T-helper 17 cell (primary cell): ENCODE results near the gene ZMPSTE24. TPM values are rescaled to one million over a fixed set of nuclear protein-coding genes. Genes with fewer than 3 reads are reported as not detected.

Experiments used
- ATAC-seq: fragments of 150-1000 bp; cut with Tn5 transposase; 2 replicates; pipeline ENCODE4 v1.10.0; 2021; ENCODE audit warnings: mild to moderate bottlenecking, moderate library complexity
- DNase-seq, 3 donors: peaks; one replicate each; pipeline versions ENCODE4 v3.0.0 to v3.0.0-alpha.2; 2020 to 2021
- H3K9me3 ChIP-seq: one replicate; pipeline ENCODE4 v1.7.0; 2013; ENCODE audit warnings: low read length, mild to moderate bottlenecking; ENCODE audit not compliant: control insufficient read depth, poor library complexity, severe bottlenecking
- H3K27ac Mint-ChIP-seq: one replicate; pipeline ENCODE4 v1.8.0; 2022; ENCODE audit warnings: mild to moderate bottlenecking, moderate library complexity, mixed read lengths
- H3K27me3 Mint-ChIP-seq: one replicate; pipeline ENCODE4 v1.8.0; 2022; ENCODE audit warnings: mixed read lengths
- H3K36me3 Mint-ChIP-seq: one replicate; pipeline ENCODE4 v1.8.0; 2022; ENCODE audit warnings: low read depth, mixed read lengths
- H3K4me1 Mint-ChIP-seq: one replicate; pipeline ENCODE4 v1.8.0; 2022; ENCODE audit warnings: mild to moderate bottlenecking, mixed read lengths
- H3K4me3 Mint-ChIP-seq: one replicate; pipeline ENCODE4 v1.8.0; 2022; ENCODE audit warnings: mild to moderate bottlenecking, moderate library complexity, mixed read lengths
- total RNA-seq, 4 donors: library from RNA in 2 of 4; stranded (reverse) in 2 of 4; gene quantifications; one replicate each; pipeline ENCODE4 v1.2.3 and lab custom pipeline; 2022 to 2026

The ZMPSTE24 gene
- total RNA-seq, 2 donors from 2014 or later: 9.0 to 14.3 TPM

GRCh38 chr1:40310983-40311642, 53.1 kb downstream of the ZMPSTE24 start:
- peak overlapping the region; percentile 29 for H3K27ac Mint-ChIP-seq
- no peak for DNase-seq
- no peaks in the 10 kb centered on the region for H3K9me3 ChIP-seq
- peaks cover 24% of the 10 kb centered on the region for H3K4me1 Mint-ChIP-seq
- H3K27me3 Mint-ChIP-seq: no peaks in the 10 kb centered on the region
- ATAC-seq: no peak
- H3K4me3 Mint-ChIP-seq: no peak overlapping the region
- H3K36me3 Mint-ChIP-seq: no peaks in the 10 kb centered on the region

DNA sequence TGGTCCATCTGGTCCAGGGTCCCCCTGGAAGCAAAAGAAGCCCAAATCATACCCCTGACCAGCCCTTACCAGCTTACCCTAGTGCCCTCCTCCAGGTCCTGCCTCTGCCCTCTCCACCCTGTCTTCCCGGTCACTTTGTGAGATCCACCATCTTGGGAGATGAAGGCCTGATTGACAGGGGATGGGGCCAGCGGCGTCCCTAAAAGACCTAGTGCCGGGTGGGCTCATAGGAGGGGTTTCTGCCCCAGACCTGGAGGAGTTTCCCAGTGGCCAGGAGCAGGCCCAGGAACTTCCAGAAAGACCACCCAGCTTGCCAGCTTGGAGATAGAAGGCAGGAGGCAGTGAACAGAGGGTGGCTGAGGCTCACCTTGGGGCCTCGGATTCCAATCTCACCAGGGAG, 53.7 kb downstream of the ZMPSTE24 start:
- peaks cover 26% of the 10 kb centered on the region for H3K4me1 Mint-ChIP-seq
- H3K9me3 ChIP-seq: no peaks in the 10 kb centered on the region
- H3K27ac Mint-ChIP-seq: peak overlapping the region; percentile 29
- DNase-seq (no peak), ATAC-seq (no peak)
- peak overlapping the region; percentile 36 for H3K4me3 Mint-ChIP-seq
- H3K36me3 Mint-ChIP-seq: no peaks in the 10 kb centered on the region
- H3K27me3 Mint-ChIP-seq: no peaks in the 10 kb centered on the region

DNA sequence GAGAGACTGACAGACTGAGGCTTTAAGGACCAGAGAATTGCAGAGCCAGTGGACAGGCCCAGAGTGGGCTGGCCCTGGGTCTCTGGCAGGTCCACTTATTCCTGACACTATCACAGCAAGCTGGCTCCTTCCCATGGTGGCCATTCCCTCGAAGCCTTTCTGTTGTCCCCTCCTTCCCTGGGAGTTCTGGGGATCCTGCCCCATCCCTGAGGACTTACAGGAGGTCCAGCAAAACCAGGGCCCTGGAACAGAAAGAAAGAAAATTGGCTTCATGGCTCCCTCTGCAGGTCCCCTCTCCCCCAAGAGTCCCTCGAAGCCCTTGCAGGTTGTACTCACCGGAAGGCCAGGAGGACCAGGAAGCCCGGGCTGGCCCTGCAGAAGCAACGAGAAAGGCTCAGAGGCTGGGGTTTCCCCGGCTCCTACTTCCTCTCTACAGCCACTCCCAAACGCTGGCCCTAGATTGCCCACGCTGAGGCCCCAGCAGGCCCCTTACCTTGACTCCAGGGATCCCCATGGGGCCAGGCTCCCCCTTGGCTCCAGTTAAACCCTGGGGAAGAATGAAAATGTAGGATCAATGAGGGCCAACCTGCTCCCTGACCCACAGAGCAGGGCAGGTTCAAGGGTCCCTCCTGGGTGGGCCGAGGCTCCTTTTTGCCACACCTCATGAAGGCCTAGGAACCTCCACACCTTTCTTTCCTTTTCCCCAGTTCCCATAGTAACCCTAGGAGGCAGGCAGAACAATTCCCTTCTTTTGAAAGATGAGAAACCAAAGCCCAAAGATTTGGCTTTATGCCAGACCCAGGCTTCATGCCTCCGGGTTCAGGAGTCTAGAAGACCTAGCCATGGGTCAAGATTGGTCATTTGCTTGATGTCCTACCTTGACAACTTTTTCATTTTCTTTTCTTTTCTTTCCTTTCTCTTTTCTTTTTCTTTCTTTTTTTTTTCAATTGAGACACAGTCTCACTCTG, 54.5 kb downstream of the ZMPSTE24 start:
- Mint-ChIP-seq H3K4me1 (peaks cover 29% of the 10 kb centered on the region), H3K36me3 (peaks cover 2% of the 10 kb centered on the region), H3K27ac (peak overlapping the region; percentile 87), H3K27me3 (peaks cover 2% of the 10 kb centered on the region), H3K4me3 (no peak overlapping the region)
- DNase-seq (no peak), ATAC-seq (no peak)
- H3K9me3 ChIP-seq: no peaks in the 10 kb centered on the region

DNA sequence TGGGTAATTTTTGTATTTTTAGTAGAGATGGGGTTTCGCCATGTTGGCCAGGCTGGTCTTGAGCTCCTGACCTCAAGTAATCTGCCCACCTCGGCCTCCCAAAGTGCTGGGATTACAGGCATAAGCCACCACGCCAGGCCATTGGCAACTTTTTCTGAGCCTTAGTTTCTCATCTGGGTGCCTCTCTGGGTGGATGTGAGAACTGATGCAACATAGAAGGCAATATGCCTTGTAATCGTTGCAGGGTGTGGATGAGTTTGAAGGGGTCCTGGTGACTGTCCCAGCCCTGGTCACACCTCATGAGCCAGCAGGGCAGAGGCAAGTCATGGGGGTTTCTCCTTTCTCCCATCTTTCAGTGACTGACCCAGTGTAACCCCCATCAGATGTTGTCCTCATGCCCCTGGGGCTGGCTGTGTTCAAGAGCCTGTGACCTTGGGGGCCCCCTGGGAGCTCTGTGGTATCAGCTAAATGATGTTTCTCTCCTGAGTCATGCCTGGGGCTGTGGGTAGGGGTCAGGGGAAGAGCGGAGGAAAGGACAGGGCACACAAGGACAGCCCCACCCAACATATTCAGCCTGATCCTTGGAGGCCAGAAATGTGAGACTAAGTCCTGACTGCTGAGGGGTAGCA, 55.4 kb downstream of the ZMPSTE24 start:
- ATAC-seq: no peak
- H3K36me3 Mint-ChIP-seq: peaks cover 5% of the 10 kb centered on the region
- H3K27ac Mint-ChIP-seq: peak overlapping the region; percentile 87

DNA sequence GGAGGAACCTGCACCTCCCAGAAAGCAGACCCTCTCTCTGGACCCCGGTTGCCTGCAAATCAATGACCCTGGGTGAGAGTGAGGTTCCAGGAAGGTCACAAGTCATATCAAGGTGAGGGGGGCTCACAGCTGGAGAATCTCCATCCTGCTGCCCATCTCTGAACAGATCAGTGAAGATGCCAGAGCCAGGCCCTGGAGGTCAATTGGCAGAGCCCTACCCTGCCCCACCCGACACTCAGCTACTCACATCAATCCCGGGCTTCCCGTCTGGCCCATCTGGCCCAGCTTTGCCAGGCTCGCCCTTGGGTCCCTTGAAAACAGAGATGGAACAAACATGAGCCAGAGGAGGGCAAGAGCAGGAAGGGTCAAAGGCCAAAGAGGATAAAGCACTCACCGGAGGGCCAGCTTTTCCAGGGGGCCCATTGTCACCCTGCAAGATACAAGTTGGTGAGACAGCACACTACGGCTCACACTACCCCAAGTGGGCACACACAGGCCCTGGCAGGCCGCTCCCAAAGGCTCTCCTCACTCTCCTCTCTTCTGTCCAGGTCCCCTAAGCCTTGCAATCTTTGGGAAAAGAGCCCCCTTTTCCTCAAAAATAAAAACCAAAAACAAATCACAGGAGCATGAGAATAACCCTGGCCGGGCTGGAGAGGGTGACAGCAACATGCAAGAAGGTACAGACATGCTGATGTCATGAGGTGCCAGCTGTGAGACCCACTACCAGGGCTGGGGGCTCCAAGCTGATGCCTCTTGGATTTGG, 56.1 kb downstream of the ZMPSTE24 start:
- Mint-ChIP-seq H3K27ac (peak overlapping the region; percentile 27), H3K36me3 (peaks cover 8% of the 10 kb centered on the region), H3K27me3 (peaks cover 17% of the 10 kb centered on the region), H3K4me1 (peaks cover 40% of the 10 kb centered on the region), H3K4me3 (no peak overlapping the region)
- no peaks in the 10 kb centered on the region for H3K9me3 ChIP-seq
- ATAC-seq (no peak), DNase-seq (no peak)

More for the DNA sequence above, 55.4 kb downstream of the ZMPSTE24 start:
- Mint-ChIP-seq H3K4me1 (peaks cover 34% of the 10 kb centered on the region), H3K4me3 (no peak overlapping the region), H3K27me3 (peaks cover 10% of the 10 kb centered on the region)
- DNase-seq: no peak
- no peaks in the 10 kb centered on the region for H3K9me3 ChIP-seq

- H3K9me3 ChIP-seq: no peaks in the 10 kb centered on the region
- ATAC-seq (no peak), DNase-seq (no peak)
- Mint-ChIP-seq H3K4me1 (peaks cover 40% of the 10 kb centered on the region), H3K27me3 (peaks cover 18% of the 10 kb centered on the region), H3K27ac (peak overlapping the region; percentile 82), H3K36me3 (peaks cover 8% of the 10 kb centered on the region), H3K4me3 (peak overlapping the region; percentile 89)
These were observed 56.7 kb downstream of the ZMPSTE24 start for GRCh38 chr1:40314721-40315238.

DNA sequence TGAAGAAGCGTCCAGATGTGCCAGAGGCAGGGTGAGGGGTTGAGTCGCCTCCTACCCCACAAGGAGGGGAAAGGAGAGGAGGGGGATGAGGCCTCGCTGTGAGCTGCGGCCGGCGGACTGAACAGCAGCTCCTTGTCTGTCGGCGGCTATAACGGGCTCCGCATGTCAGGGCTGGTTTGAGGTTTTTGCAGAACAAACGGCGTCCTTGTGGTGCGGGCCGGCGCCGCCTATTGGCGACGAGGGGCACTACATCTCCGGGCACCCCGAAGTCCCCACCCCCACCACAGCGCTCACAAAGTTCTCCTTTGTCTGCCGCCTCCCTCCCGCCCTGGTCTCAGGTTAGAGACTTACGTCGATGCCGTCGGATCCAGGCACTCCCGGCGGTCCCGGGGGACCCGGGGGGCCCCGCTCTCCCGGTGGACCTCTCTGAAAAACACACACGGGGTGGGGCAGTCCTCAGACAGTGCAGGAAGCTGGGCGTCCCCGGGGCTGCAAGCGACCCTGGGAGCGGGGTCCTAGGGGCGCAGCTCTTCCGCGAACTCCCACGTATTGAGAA, 57.3 kb downstream of the ZMPSTE24 start:
- Mint-ChIP-seq H3K4me3 (peak overlapping the region; percentile 89), H3K4me1 (peaks cover 40% of the 10 kb centered on the region), H3K27ac (peak overlapping the region; percentile 82)

GRCh38 chr1:40315795-40316594, 58.0 kb downstream of the ZMPSTE24 start:
- peaks cover 18% of the 10 kb centered on the region for H3K27me3 Mint-ChIP-seq
- no peaks in the 10 kb centered on the region for H3K9me3 ChIP-seq
- H3K36me3 Mint-ChIP-seq: peaks cover 8% of the 10 kb centered on the region
- peaks cover 36% of the 10 kb centered on the region for H3K4me1 Mint-ChIP-seq
- ATAC-seq (peak; percentile 23), DNase-seq (no peak)
- peak overlapping the region; percentile 89 for H3K4me3 Mint-ChIP-seq
- peak overlapping the region; percentile 82 for H3K27ac Mint-ChIP-seq

More for the DNA sequence above, 57.3 kb downstream of the ZMPSTE24 start:
- ATAC-seq (peak; percentile 85), DNase-seq (peak; percentile 69 to 80 (median 75))
- peaks cover 18% of the 10 kb centered on the region for H3K27me3 Mint-ChIP-seq
- no peaks in the 10 kb centered on the region for H3K9me3 ChIP-seq
- peaks cover 8% of the 10 kb centered on the region for H3K36me3 Mint-ChIP-seq

- Mint-ChIP-seq H3K36me3 (peaks cover 8% of the 10 kb centered on the region), H3K27me3 (peaks cover 18% of the 10 kb centered on the region), H3K27ac (peak within 1 kb of the TSS; percentile 82), H3K4me3 (peak within 1 kb of the TSS; percentile 90), H3K4me1 (peaks cover 32% of the 10 kb centered on the region)
- ATAC-seq (peak; percentile 63), DNase-seq (peak; percentile 49 to 58 (median 56))
- H3K9me3 ChIP-seq: no peaks in the 10 kb centered on the region
These were observed 58.8 kb downstream of the ZMPSTE24 start, which contains the start of gene COL9A2 for GRCh38 chr1:40316595-40317393. COL9A2 (minus strand) TSS chr1:40317286; CDS start chr1:40317197, 89 bp downstream.

GRCh38 chr1:40317394-40318074, 59.5 kb downstream of the ZMPSTE24 start:
- Mint-ChIP-seq H3K4me3 (peak overlapping the region; percentile 90), H3K27ac (no peak overlapping the region), H3K4me1 (peaks cover 29% of the 10 kb centered on the region), H3K27me3 (peaks cover 18% of the 10 kb centered on the region), H3K36me3 (peaks cover 8% of the 10 kb centered on the region)
- no peak for ATAC-seq
- no peak for DNase-seq
- no peaks in the 10 kb centered on the region for H3K9me3 ChIP-seq
